Uterus (tissue), 2 donors: ENCODE measurements around the gene LIF.

Source experiments
- CTCF ChIP-seq, 4 experiments: fragments of 200-600 bp in 2 of 4; fragments of 450-650 bp in 2 of 4; sonication (generic) in 2 of 4; IDR thresholded peaks; one replicate each; pipeline ENCODE4 v1.5.1; 2016 to 2019; ENCODE audit warnings: antibody characterized with exemption in 4 of 4, mild to moderate bottlenecking in 2 of 4, moderate library complexity in 1 of 4
- POLR2A ChIP-seq, 2 donors: fragments of 450-650 bp; IDR thresholded peaks; one replicate each; pipeline ENCODE4 v1.6.1; 2016; ENCODE audit warnings: antibody characterized with exemption in 2 of 2, mild to moderate bottlenecking in 1 of 2, moderate library complexity in 1 of 2

- no peak for TF ChIP-seq CTCF (IDR thresholded peaks at IDR 0.05)
- TF ChIP-seq POLR2A (IDR thresholded peaks at IDR 0.05) = no peak
Measured at GRCh38 chr22:30193031-30193775, 53.4 kb downstream of the LIF start.
